Fibroblast of lung (primary cell): Measurements from ENCODE around the gene GTF3A.

Source experiments
- CTCF ChIP-seq, 2 donors: IDR thresholded peaks in 1 of 2; conservative IDR thresholded peaks in 1 of 2; 1 replicate in 1 of 2; 2 replicates in 1 of 2; pipeline ENCODE4 v1.5.1; 2011 to 2012; ENCODE audit warnings: low read length in 2 of 2, control low read depth in 1 of 2, inconsistent platforms in 1 of 2, low read depth in 1 of 2, mild to moderate bottlenecking in 1 of 2
- EZH2 ChIP-seq: IDR thresholded peaks from 2 replicates; pipeline ENCODE4 v1.5.1; 2012; ENCODE audit warnings: low read length, control low read depth, mild to moderate bottlenecking; ENCODE audit errors: missing control alignments

- TF ChIP-seq CTCF (conservative IDR thresholded peaks at IDR 0.05 in 1 of 2, IDR thresholded peaks at IDR 0.05 in 1 of 2; ENCODE audit: low read depth in 1 of 2, low read length in 2 of 2) (no peak), EZH2 (no peak)
These were observed 26.1 kb upstream of the GTF3A start for GRCh38 chr13:27398360-27398759.
